DOHH2 (cell line): ENCODE results near the gene AP3B1.

Experiments
- H3F3A ChIP-seq: fragments of 200-600 bp; sonication (generic), shearing (Covaris generic); 2 replicates; pipeline ENCODE4 v1.6.0; 2016; ENCODE audit warnings: antibody characterized with exemption, mild to moderate bottlenecking; ENCODE audit not compliant: control insufficient read depth, insufficient read depth
- H3K27ac ChIP-seq: fragments of 200-600 bp; sonication (generic); 2 replicates; pipeline ENCODE4 v1.5.1; 2014; ENCODE audit warnings: low read depth, mild to moderate bottlenecking, low read length, moderate library complexity
- H3K27me3 ChIP-seq: fragments of 200-600 bp; sonication (generic); 2 replicates; pipeline ENCODE4 v1.6.1; 2014; ENCODE audit warnings: mild to moderate bottlenecking, low read length, mixed read lengths; ENCODE audit not compliant: control insufficient read depth
- H3K36me3 ChIP-seq: fragments of 200-600 bp; sonication (generic); 2 replicates; pipeline ENCODE4 v1.6.1; 2014; ENCODE audit warnings: mild to moderate bottlenecking, low read length, moderate library complexity, mixed read lengths; ENCODE audit not compliant: control insufficient read depth
- H3K4me1 ChIP-seq: fragments of 200-600 bp; sonication (generic); 2 replicates; pipeline ENCODE4 v1.6.1; 2014; ENCODE audit warnings: mild to moderate bottlenecking, low read length, mixed read lengths; ENCODE audit not compliant: control insufficient read depth
- H3K4me2 ChIP-seq: fragments of 200-600 bp; sonication (generic); 2 replicates; pipeline ENCODE4 v1.6.0; 2014; ENCODE audit warnings: mild to moderate bottlenecking, low read length, moderate library complexity
- H3K4me3 ChIP-seq: fragments of 200-600 bp; sonication (generic); 2 replicates; pipeline ENCODE4 v1.5.1; 2014; ENCODE audit warnings: mild to moderate bottlenecking, low read length, mixed read lengths
- H3K79me2 ChIP-seq: fragments of 200-600 bp; sonication (generic); 2 replicates; pipeline ENCODE4 v1.6.1; 2014; ENCODE audit warnings: mild to moderate bottlenecking, low read length, mixed read lengths; ENCODE audit not compliant: control insufficient read depth
- H3K9me2 ChIP-seq: fragments of 200-600 bp; sonication (generic); replicated peaks from 2 replicates; pipeline ENCODE4 v1.6.1; 2014; ENCODE audit warnings: mild to moderate bottlenecking, low read length, mixed read lengths; ENCODE audit not compliant: control insufficient read depth
- H3K9me3 ChIP-seq: fragments of 200-600 bp; sonication (generic); 2 replicates; pipeline ENCODE4 v1.6.1; 2014; ENCODE audit warnings: antibody characterized with exemption, low read length, mixed read lengths; ENCODE audit not compliant: control insufficient read depth, insufficient read depth
- H4K20me1 ChIP-seq: fragments of 200-600 bp; sonication (generic); 2 replicates; pipeline ENCODE4 v1.6.0; 2014; ENCODE audit warnings: low read depth, mild to moderate bottlenecking, antibody characterized with exemption, low read length, moderate library complexity; ENCODE audit not compliant: control insufficient read depth, insufficient read depth
- CTCF ChIP-seq: fragments of 200-600 bp; sonication (generic); IDR thresholded peaks from one replicate; pipeline ENCODE4 v1.5.1; 2014; ENCODE audit warnings: antibody characterized with exemption, mild to moderate bottlenecking, low read depth, low read length; ENCODE audit not compliant: poor library complexity, severe bottlenecking
- EZH2phosphoT487 ChIP-seq: fragments of 200-600 bp; sonication (generic); IDR thresholded peaks from 2 replicates; pipeline ENCODE4 v1.6.1; 2017; ENCODE audit warnings: borderline replicate concordance, mild to moderate bottlenecking, antibody characterized with exemption, low read length, moderate library complexity, mixed read lengths

Gene AP3B1

GRCh38 chr5:77957081-77957480 lies 337.4 kb downstream of the AP3B1 start:
- no peaks in the 10 kb centered on the region for H3K4me1 ChIP-seq
- H3K9me2 ChIP-seq: no peaks in the 10 kb centered on the region
- no peak overlapping the region for H3K4me2 ChIP-seq
- TF ChIP-seq EZH2phosphoT487: no peak
- TF ChIP-seq CTCF: no peak
- H3K27me3 ChIP-seq: no peaks in the 10 kb centered on the region
- no peaks in the 10 kb centered on the region for H3F3A ChIP-seq
- H3K9me3 ChIP-seq: no peaks in the 10 kb centered on the region
- H3K79me2 ChIP-seq: no peaks in the 10 kb centered on the region
- H3K36me3 ChIP-seq: no peaks in the 10 kb centered on the region
- H4K20me1 ChIP-seq: no peaks in the 10 kb centered on the region
- no peak overlapping the region for H3K4me3 ChIP-seq
- H3K27ac ChIP-seq: no peak overlapping the region

DNA sequence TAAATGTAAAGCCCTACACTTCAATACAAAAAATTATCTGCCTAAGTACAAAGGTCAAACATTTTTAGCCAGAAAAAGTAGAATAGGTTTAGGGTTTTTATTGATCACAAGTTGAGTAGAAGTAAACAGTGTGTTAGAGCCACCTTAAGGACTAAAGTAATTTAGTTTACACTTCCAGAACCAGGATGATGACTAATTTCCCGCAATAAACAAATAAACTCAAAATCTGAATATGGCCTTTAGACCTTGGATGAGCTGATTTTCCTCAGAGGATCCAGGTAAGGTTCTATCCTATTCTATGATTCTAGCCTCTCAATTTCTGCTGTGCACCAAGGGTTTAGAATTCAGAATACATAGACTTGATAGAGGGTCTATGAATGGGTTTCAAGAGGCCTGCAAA lies 338.9 kb downstream of the AP3B1 start:
- no peaks in the 10 kb centered on the region for H3K9me3 ChIP-seq
- H3K79me2 ChIP-seq: no peaks in the 10 kb centered on the region
- no peaks in the 10 kb centered on the region for H3K4me1 ChIP-seq
- no peaks in the 10 kb centered on the region for H3K36me3 ChIP-seq
- no peaks in the 10 kb centered on the region for H3F3A ChIP-seq
- H3K4me3 ChIP-seq: no peak overlapping the region
- no peak overlapping the region for H3K4me2 ChIP-seq
- H3K27ac ChIP-seq: no peak overlapping the region
- H3K27me3 ChIP-seq: no peaks in the 10 kb centered on the region
- TF ChIP-seq CTCF (no peak), EZH2phosphoT487 (no peak)
- H3K9me2 ChIP-seq: no peaks in the 10 kb centered on the region
- H4K20me1 ChIP-seq: no peaks in the 10 kb centered on the region

DNA sequence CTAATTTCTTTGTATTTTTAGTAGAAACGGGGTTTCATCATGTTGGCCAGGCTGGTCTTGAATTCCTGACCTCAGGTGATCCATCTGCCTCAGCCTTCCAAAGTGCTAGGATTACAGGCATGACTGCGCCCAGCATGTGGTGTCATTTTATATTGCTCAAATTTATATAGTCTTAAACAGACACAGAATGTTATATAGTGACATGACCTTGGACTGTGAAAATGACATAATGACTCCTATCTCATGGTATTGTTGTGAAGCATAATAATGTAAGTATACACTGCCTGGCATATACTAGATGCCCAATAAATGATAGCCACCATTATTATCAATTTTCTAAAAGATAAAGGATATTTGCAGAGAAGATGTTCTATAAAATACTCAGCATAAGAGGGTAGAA lies 341.1 kb downstream of the AP3B1 start:
- Histone ChIP-seq H3K9me2 (no peaks in the 10 kb centered on the region), H3F3A (no peaks in the 10 kb centered on the region), H4K20me1 (no peaks in the 10 kb centered on the region), H3K9me3 (no peaks in the 10 kb centered on the region), H3K27me3 (0 out of 2 replicates have a peak, but pooled peaks cover 3% of the 10 kb centered on the region), H3K79me2 (no peaks in the 10 kb centered on the region), H3K4me3 (no peak overlapping the region), H3K4me2 (no peak overlapping the region), H3K27ac (no peak overlapping the region), H3K36me3 (no peaks in the 10 kb centered on the region), H3K4me1 (no peaks in the 10 kb centered on the region)
- TF ChIP-seq EZH2phosphoT487 (no peak), CTCF (no peak)
